K562 (cell line): ENCODE data around the gene PPP1CB. TPM values are rescaled to one million over a fixed set of nuclear protein-coding genes. Genes with fewer than 3 reads are reported as not detected.

Experiments used
- ATAC-seq: fragments of 200-7000 bp; cut with Tn5 transposase; 3 replicates; pipeline ENCODE4 v1.9.1; 2020; ENCODE audit warnings: moderate library complexity
- BruUV-seq: library from RNA; stranded (reverse); fragments of 400-500 nt; replicated peaks from 2 replicates; lab custom pipeline; 2021; lab: Mats Ljungman, UMichigan
- CTCF ChIA-PET: fragments of 300-600 bp; formaldehyde crosslinking; extraction: SDS; loops from one replicate; lab custom pipeline; 2021; ENCODE audit warnings: low intra/inter-chr PET ratio; lab: Yijun Ruan, JAX
- POLR2A ChIA-PET: fragments of 300-600, 350-650 bp; sonication (Branson Sonifier 250); formaldehyde crosslinking; extraction: SDS; loops from one replicate; lab custom pipeline; 2021; ENCODE audit warnings: antibody characterized with exemption, inconsistent platforms; lab: Yijun Ruan, JAX
- DNase-seq, 4 experiments: peaks; one replicate each; pipeline versions ENCODE4 v3.0.0 to v3.0.0-alpha.2; 2011 to 2018; ENCODE audit warnings: low spot score in 3 of 4, mixed read lengths in 3 of 4; ENCODE audit errors: extremely low read depth in 1 of 4
- FAIRE-seq: peaks from 2 replicates; lab custom pipeline; 2011; peaks lifted over from hg19 to GRCh38; lab: Jason Lieb, UNC
- H2AFZ ChIP-seq: 2 replicates; pipeline ENCODE4 v1.6.0; 2011; ENCODE audit warnings: low read depth, low read length, control low read depth, inconsistent platforms
- H3K27ac ChIP-seq: fragments of 200-600 bp; 3 replicates; pipeline ENCODE4 v1.8.0; 2011; ENCODE audit warnings: low read depth, mild to moderate bottlenecking, control low read depth, inconsistent platforms, low read length, moderate library complexity, mixed read lengths; ENCODE audit errors: extremely low read depth
- H3K27me3 ChIP-seq, 2 experiments: fragments of 300-600 bp in 1 of 2; 2 replicates in 1 of 2; 3 replicates in 1 of 2; pipeline versions ENCODE4 v1.6.0 to v1.8.0; 2011; ENCODE audit warnings: inconsistent platforms in 2 of 2, low read length in 2 of 2, mild to moderate bottlenecking in 1 of 2, mixed read lengths in 1 of 2, moderate library complexity in 1 of 2; ENCODE audit not compliant: control insufficient read depth in 2 of 2, insufficient read depth in 2 of 2
- H3K36me3 ChIP-seq: fragments of 300-600 bp; 3 replicates; pipeline ENCODE4 v1.8.0; 2011; ENCODE audit warnings: mild to moderate bottlenecking, low read length, inconsistent platforms; ENCODE audit not compliant: control insufficient read depth, insufficient read depth
- H3K4me1 ChIP-seq, 2 experiments: fragments of 200-600 bp in 1 of 2; replicated peaks in 1 of 2; 2 replicates in 1 of 2; 3 replicates in 1 of 2; pipeline versions ENCODE4 v1.5.1 to v1.8.0; 2011; ENCODE audit warnings: inconsistent platforms in 2 of 2, low read length in 2 of 2, mild to moderate bottlenecking in 1 of 2, mixed read lengths in 1 of 2, moderate library complexity in 1 of 2; ENCODE audit not compliant: control insufficient read depth in 2 of 2, insufficient read depth in 2 of 2
- H3K4me2 ChIP-seq: 2 replicates; pipeline ENCODE4 v1.6.1; 2011; ENCODE audit warnings: low read length, control low read depth, inconsistent platforms, mixed read lengths; ENCODE audit not compliant: insufficient read depth
- H3K4me3 ChIP-seq: fragments of 200-600 bp; sonication (generic), shearing (Covaris generic); 2 replicates; pipeline ENCODE4 v1.5.1; 2016; ENCODE audit warnings: control low read depth, inconsistent platforms
- H3K79me2 ChIP-seq: fragments of 200-600 bp; 3 replicates; pipeline ENCODE4 v1.8.0; 2011; ENCODE audit warnings: low read length, inconsistent platforms; ENCODE audit not compliant: control insufficient read depth, insufficient read depth
- H3K9ac ChIP-seq, 2 experiments: 2 replicates each; pipeline versions ENCODE4 v1.6.0 to v1.6.1; 2011; ENCODE audit warnings: low read depth in 2 of 2, low read length in 2 of 2, control low read depth in 1 of 2, inconsistent platforms in 1 of 2, mild to moderate bottlenecking in 1 of 2, mixed read lengths in 1 of 2; ENCODE audit not compliant: insufficient read depth in 1 of 2
- H3K9me1 ChIP-seq: one replicate; pipeline ENCODE4 v1.6.0; 2011; ENCODE audit warnings: inconsistent platforms, mild to moderate bottlenecking, low read length, moderate library complexity; ENCODE audit not compliant: control insufficient read depth, insufficient read depth
- H3K9me3 ChIP-seq: replicated peaks from 2 replicates; pipeline ENCODE4 v1.5.1; 2011; ENCODE audit warnings: low read depth, low read length, inconsistent platforms; ENCODE audit not compliant: control insufficient read depth, insufficient read depth
- H4K20me1 ChIP-seq: replicated peaks from 2 replicates; pipeline ENCODE4 v1.6.1; 2011; ENCODE audit warnings: low read length, inconsistent platforms, mixed read lengths; ENCODE audit not compliant: control insufficient read depth, insufficient read depth
- CCAR2 ChIP-seq: fragments of 200-400 bp; formaldehyde crosslinking; IDR thresholded peaks from 2 replicates; pipeline ENCODE4 v1.6.1; 2017; ENCODE audit warnings: mild to moderate bottlenecking, low read depth, low read length
- CHCHD3 ChIP-seq: fragments of 250-450 bp; sonication (Bioruptor Pico); IDR thresholded peaks from 2 replicates; pipeline ENCODE4 v2.1.2; 2022; ENCODE audit warnings: mild to moderate bottlenecking
- HSF4 ChIP-seq: fragments of 250-450 bp; sonication (Bioruptor Pico); IDR thresholded peaks from 2 replicates; pipeline ENCODE4 v2.1.2; 2022; ENCODE audit warnings: mild to moderate bottlenecking, moderate library complexity, borderline replicate concordance
- OTX1 ChIP-seq: fragments of 450-650 bp; formaldehyde crosslinking; IDR thresholded peaks from 2 replicates; pipeline ENCODE4 v1.4.0; 2022; ENCODE audit warnings: mild to moderate bottlenecking
- POLR2AphosphoS5 ChIP-seq: IDR thresholded peaks from 2 replicates; pipeline ENCODE4 v1.6.1; 2011; ENCODE audit warnings: mild to moderate bottlenecking, low read depth, low read length, moderate library complexity; ENCODE audit not compliant: control insufficient read depth, insufficient read depth
- WGBS: fragments of 100-300 bp; shearing (Covaris generic); methylation state at CpG from one replicate; pipeline ENCODE4 v1.1.6; 2016; ENCODE audit warnings: low coverage, mixed read lengths; ENCODE audit not compliant: insufficient coverage; ENCODE audit errors: missing lambda C conversion rate; 5-methylcytosine and 5-hydroxymethylcytosine counted together
- in situ Hi-C: fragments of 300-500 bp; cut with MboI; formaldehyde crosslinking; loops from 4 replicates; pipeline ENCODE4 v1.15.0; 2018; ENCODE audit warnings: inconsistent platforms, mixed read lengths
- intact Hi-C: fragments of 100-400 bp; cut with micrococcal nuclease; formaldehyde crosslinking; loops from 2 replicates; pipeline ENCODE4 v1.14.2; 2022
- polyA plus RNA-seq, 8 experiments: library from polyadenylated mRNA; depleted of rRNA in 4 of 8; stranded (reverse) in 5 of 8; unstranded in 3 of 8; fragments of >200 nt; fragmentation: Nextera tagmentation in 2 of 8; fragmentation: Illumina TruSeq in 1 of 8; extraction: Ambion mirVana in 2 of 8; extraction: Trizol in 1 of 8; gene quantifications; 2 replicates each; pipeline versions ENCODE4 v1.2.1 to v1.2.3, GENCODE V29; 2011 to 2014; ENCODE audit warnings: inconsistent platforms in 1 of 8, missing spikeins in 1 of 8
- total RNA-seq, 7 experiments: library from RNA; depleted of rRNA in 6 of 7; stranded (reverse); fragments of >200 nt in 6 of 7; fragmentation: Illumina TruSeq in 2 of 7; extraction: Trizol in 2 of 7; gene quantifications; 2 replicates each; pipeline versions ENCODE4 v1.2.1 to v1.2.3, GENCODE V29; 2011 to 2021; ENCODE audit warnings: low replicate concordance in 1 of 7
- TF ChIP-seq, protein P1 (sequence below), 2 experiments: IDR thresholded peaks in 1 of 2; conservative IDR thresholded peaks in 1 of 2; 2 replicates each; pipeline ENCODE4 v1.6.1; 2016; ENCODE audit warnings: low read depth in 2 of 2, mild to moderate bottlenecking in 1 of 2, missing compliant biosample characterization in 1 of 2, missing genetic modification characterization in 1 of 2, moderate library complexity in 1 of 2
- TF ChIP-seq, protein P2 (sequence below): fragments of 250-450 bp; sonication (Bioruptor Pico); IDR thresholded peaks from 2 replicates; pipeline ENCODE4 v1.4.0; 2020; ENCODE audit warnings: mild to moderate bottlenecking, moderate library complexity, borderline replicate concordance
- TF ChIP-seq, protein P3 (sequence below): fragments of 450-650 bp; formaldehyde crosslinking; IDR thresholded peaks from 2 replicates; pipeline ENCODE4 v1.4.0; 2020; ENCODE audit warnings: mild to moderate bottlenecking, moderate library complexity
- TF ChIP-seq, protein P4 (sequence below): sonication (generic); formaldehyde crosslinking; IDR thresholded peaks from 2 replicates; pipeline ENCODE4 v1.4.0; 2020; ENCODE audit warnings: mild to moderate bottlenecking, missing genetic modification reagents
- TF ChIP-seq, protein P5 (sequence below), 2 experiments: fragments of 200-800 bp in 1 of 2; sonication (Bioruptor generic) in 1 of 2; sonication (generic) in 1 of 2; formaldehyde crosslinking in 1 of 2; IDR thresholded peaks in 1 of 2; conservative IDR thresholded peaks in 1 of 2; 2 replicates each; pipeline versions ENCODE4 v1.5.0 to v1.6.1; 2016 to 2020; ENCODE audit warnings: missing compliant biosample characterization in 1 of 2, missing genetic modification characterization in 1 of 2, missing genetic modification reagents in 1 of 2

Gene PPP1CB
- total and polyA plus RNA-seq, 9 of the 15 experiments (the other 6 are each of a cell fraction or from before 2014, with no cell fraction given): 25.6 to 118 (median 58.9) TPM

DNA sequence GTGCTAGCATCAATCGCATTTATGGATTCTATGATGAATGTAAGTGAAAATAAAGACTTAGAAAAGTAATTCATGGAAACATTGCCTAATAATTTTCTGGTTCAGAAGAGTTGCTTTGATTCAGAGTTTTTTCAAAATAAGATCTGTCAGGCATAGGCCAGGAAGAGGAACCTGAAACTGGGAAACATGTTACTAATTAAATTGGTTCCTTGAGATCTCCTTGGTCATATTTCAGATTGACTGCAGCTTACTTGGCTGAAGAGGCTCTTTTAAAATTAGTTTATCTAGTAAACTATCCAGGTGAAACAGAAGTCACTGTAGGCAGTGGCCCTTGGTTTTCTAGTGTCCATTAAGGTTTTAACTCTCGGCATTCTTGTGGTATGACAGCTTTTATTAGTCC, 27.4 kb downstream of the PPP1CB start:
- Histone ChIP-seq H3K9me3 (no peaks in the 10 kb centered on the region), H3K4me3 (no peak overlapping the region), H3K9ac (no peak overlapping the region), H2AFZ (no peak overlapping the region), H4K20me1 (no peaks in the 10 kb centered on the region), H3K79me2 (peaks cover 22% of the 10 kb centered on the region), H3K4me1 (no peaks in the 10 kb centered on the region), H3K36me3 (peaks cover 61% of the 10 kb centered on the region), H3K9me1 (no peaks in the 10 kb centered on the region), H3K4me2 (no peak overlapping the region), H3K27ac (no peak overlapping the region), H3K27me3 (no peaks in the 10 kb centered on the region)
- ATAC-seq: no peak
- POLR2A ChIA-PET: interaction anchor here (1.7 kb wide), 1 partner anchor 10 kb away, joined by 4 read pairs; no protein-coding TSS in a partner anchor
- 97% methylated on average over 2 of the region's 2 CpGs for WGBS
- FAIRE-seq: no peak
- DNase-seq: no peak
- CTCF ChIA-PET: no interaction called here
- intact Hi-C loops: no loop called here
- BruUV-seq: no TSS peak
- in situ Hi-C loops: no loop called here
- TF ChIP-seq POLR2AphosphoS5 (no peak), CCAR2 (no peak), HSF4 (no peak), CHCHD3 (no peak), OTX1 (CRISPR knock-in tag) (no peak)
- TF ChIP-seq, protein P1, sequence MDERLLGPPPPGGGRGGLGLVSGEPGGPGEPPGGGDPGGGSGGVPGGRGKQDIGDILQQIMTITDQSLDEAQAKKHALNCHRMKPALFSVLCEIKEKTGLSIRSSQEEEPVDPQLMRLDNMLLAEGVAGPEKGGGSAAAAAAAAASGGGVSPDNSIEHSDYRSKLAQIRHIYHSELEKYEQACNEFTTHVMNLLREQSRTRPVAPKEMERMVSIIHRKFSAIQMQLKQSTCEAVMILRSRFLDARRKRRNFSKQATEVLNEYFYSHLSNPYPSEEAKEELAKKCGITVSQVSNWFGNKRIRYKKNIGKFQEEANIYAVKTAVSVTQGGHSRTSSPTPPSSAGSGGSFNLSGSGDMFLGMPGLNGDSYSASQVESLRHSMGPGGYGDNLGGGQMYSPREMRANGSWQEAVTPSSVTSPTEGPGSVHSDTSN (CRISPR knock-in tag; IDR thresholded peaks at IDR 0.05; ENCODE audit: low read depth): no peak
- TF ChIP-seq, protein P1 (tag; conservative IDR thresholded peaks at IDR 0.05; ENCODE audit: low read depth): no peak
- TF ChIP-seq, protein P2, sequence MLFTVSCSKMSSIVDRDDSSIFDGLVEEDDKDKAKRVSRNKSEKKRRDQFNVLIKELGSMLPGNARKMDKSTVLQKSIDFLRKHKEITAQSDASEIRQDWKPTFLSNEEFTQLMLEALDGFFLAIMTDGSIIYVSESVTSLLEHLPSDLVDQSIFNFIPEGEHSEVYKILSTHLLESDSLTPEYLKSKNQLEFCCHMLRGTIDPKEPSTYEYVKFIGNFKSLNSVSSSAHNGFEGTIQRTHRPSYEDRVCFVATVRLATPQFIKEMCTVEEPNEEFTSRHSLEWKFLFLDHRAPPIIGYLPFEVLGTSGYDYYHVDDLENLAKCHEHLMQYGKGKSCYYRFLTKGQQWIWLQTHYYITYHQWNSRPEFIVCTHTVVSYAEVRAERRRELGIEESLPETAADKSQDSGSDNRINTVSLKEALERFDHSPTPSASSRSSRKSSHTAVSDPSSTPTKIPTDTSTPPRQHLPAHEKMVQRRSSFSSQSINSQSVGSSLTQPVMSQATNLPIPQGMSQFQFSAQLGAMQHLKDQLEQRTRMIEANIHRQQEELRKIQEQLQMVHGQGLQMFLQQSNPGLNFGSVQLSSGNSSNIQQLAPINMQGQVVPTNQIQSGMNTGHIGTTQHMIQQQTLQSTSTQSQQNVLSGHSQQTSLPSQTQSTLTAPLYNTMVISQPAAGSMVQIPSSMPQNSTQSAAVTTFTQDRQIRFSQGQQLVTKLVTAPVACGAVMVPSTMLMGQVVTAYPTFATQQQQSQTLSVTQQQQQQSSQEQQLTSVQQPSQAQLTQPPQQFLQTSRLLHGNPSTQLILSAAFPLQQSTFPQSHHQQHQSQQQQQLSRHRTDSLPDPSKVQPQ (CRISPR knock-in tag): no peak
- TF ChIP-seq, protein P3, sequence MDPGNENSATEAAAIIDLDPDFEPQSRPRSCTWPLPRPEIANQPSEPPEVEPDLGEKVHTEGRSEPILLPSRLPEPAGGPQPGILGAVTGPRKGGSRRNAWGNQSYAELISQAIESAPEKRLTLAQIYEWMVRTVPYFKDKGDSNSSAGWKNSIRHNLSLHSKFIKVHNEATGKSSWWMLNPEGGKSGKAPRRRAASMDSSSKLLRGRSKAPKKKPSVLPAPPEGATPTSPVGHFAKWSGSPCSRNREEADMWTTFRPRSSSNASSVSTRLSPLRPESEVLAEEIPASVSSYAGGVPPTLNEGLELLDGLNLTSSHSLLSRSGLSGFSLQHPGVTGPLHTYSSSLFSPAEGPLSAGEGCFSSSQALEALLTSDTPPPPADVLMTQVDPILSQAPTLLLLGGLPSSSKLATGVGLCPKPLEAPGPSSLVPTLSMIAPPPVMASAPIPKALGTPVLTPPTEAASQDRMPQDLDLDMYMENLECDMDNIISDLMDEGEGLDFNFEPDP (CRISPR knock-in tag): no peak
- TF ChIP-seq, protein P4, sequence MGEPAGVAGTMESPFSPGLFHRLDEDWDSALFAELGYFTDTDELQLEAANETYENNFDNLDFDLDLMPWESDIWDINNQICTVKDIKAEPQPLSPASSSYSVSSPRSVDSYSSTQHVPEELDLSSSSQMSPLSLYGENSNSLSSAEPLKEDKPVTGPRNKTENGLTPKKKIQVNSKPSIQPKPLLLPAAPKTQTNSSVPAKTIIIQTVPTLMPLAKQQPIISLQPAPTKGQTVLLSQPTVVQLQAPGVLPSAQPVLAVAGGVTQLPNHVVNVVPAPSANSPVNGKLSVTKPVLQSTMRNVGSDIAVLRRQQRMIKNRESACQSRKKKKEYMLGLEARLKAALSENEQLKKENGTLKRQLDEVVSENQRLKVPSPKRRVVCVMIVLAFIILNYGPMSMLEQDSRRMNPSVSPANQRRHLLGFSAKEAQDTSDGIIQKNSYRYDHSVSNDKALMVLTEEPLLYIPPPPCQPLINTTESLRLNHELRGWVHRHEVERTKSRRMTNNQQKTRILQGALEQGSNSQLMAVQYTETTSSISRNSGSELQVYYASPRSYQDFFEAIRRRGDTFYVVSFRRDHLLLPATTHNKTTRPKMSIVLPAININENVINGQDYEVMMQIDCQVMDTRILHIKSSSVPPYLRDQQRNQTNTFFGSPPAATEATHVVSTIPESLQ: no peak
- TF ChIP-seq, protein P5, sequence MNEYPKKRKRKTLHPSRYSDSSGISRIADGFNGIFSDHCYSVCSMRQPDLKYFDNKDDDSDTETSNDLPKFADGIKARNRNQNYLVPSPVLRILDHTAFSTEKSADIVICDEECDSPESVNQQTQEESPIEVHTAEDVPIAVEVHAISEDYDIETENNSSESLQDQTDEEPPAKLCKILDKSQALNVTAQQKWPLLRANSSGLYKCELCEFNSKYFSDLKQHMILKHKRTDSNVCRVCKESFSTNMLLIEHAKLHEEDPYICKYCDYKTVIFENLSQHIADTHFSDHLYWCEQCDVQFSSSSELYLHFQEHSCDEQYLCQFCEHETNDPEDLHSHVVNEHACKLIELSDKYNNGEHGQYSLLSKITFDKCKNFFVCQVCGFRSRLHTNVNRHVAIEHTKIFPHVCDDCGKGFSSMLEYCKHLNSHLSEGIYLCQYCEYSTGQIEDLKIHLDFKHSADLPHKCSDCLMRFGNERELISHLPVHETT (CRISPR knock-in tag; conservative IDR thresholded peaks at IDR 0.05 in 1 of 2, IDR thresholded peaks at IDR 0.05 in 1 of 2): no peak
